DMS53 (cell line): Measurements from ENCODE around the gene ATAD3C.
"Not testable (repeated sequence)": the region's sequence is repeated elsewhere in the genome, so short reads cannot be mapped to it uniquely, and the experiment has no call there.

Source experiments
- DNase-seq: peaks from one replicate; lab custom pipeline; 2025; lab: John Stamatoyannopoulos, UW

ATAD3C gene

DNA sequence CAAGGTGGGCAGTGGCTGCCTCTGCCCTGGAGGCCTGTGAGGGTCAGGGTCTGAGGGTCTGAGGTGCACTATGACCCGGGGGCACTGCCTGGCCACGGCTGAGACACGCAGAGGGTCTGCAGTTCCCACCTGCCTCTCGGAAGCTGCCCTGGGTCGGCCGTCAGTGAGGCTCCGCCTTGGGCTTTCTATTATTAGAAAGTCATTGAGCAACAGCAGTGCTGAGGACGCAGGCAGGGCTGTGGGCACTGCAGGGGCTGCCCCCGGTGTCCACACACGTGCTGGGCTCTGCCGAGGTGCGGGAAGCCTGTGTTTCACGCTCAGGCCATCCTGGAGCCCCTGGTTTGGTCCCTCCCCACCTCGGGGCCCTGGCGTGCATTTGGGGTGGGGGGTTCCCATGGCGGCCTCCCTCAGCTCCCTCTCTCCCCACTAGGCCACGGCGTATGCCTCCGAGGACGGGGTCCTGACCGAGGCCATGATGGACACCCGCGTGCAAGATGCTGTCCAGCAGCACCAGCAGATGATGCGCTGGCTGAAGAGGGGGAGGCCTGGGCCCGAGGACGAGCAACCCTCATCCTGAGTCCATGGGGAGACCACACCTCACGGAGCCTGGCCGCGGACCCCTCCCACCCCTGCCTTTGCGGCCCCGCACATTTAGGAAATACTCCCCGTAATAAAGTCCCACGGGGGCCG, 59.4 kb downstream of the ATAD3C start:
- DNase-seq: not testable (repeated sequence)

DNA sequence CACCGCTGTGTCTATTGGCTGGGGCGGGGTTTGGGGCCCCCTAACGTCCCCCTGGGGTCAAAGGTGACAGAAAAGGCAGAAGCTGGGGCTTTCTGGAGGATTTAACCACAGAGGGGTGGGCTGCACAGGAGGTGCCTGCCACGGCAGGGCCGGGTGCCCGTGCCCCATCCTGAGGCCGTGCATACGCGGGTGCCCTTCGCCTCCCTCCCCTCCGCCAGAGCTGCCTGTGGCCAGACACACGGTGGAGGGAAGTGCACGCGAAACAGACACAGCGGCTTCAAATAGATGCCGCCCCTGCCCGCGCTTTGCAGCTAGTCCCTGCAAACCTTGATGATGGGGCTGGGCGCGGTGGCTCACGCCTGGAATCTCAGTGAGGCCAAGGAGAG, 60.0 kb downstream of the ATAD3C start:
- DNase-seq: not testable (repeated sequence)

DNA sequence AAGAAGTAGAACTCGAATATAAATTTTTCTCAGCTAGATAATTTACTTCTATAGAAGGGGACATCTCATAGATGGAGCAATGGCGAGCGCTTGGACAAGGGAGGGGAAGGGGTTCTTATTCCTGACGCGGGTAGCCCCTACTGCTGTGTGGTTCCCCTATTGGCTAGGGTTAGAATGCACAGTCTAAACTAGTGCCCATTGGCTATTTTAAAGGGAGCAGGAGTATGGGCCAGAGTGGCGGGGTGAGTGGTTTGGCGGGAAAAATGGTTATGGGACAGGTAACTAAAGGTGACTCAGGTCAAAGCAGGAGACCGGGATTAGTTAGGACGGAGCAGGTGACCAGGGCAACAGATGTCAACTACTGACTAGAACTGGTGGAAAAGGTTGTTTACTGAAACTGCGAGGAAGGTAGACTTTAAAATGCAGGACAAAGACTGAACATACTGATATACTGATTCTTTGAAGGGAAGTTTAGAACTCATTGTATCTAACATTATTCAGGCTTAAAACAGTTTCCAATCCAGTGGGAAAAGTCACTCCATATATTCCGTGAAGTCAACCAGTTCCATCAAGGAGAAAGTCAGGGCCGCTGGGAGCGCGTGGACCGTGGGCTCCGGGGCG, 61.5 kb downstream of the ATAD3C start:
- DNase-seq: peak; percentile 95

- DNase-seq: peak; percentile 99
Observed at GRCh38 chr1:1511533-1512285, 62.2 kb downstream of the ATAD3C start, which contains the start of gene ATAD3A. Gene ATAD3A, plus strand, starts transcription at chr1:1512162. Its CDS starts 107 bp downstream, at chr1:1512269.

DNA sequence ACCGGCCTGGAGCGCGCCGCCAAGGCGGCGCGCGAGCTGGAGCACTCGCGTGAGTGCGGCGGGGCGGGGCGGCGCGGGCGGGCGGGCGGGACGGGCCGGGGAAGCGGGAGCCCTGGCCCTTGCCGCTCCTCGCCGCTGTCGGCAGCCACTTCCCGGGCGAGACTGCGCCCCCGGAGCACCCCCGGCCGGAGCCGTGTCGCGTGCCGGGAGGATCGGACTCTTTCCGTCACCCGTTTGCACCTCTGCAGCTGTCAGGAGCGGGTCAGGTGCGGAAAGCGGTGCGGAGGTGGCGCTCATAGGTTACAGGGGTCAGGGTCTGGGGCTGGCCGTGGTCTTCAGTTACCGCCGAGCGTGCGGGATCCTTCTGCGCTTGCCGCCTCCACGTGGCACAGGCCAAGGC, 62.9 kb downstream of the ATAD3C start:
- peak; percentile 54 for DNase-seq

DNA sequence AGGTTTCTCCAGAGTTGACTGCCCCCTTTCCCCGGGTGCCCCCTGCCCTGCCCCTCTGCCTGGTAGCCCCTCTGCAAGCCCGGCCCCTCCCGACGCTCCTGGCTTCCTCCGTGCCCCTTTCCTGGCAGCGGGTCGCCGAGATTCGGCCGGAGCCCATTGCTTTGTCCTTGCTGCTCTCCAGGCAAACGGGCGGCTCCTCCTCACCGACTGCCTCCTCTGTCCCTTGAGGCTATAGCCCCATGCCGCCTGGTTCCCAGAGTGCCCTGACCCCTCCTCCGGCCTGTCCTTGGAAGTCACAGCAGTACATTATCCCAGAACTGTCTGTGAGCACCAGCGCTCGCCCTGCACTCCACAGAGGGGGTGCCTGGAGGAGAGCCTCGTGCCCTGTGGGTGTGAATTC, 64.2 kb downstream of the ATAD3C start:
- not testable (repeated sequence) for DNase-seq

- not testable (repeated sequence) for DNase-seq
Observed at GRCh38 chr1:1514376-1514775, 64.9 kb downstream of the ATAD3C start.

GRCh38 chr1:1516923-1517322, 67.4 kb downstream of the ATAD3C start:
- DNase-seq: not testable (repeated sequence)

DNA sequence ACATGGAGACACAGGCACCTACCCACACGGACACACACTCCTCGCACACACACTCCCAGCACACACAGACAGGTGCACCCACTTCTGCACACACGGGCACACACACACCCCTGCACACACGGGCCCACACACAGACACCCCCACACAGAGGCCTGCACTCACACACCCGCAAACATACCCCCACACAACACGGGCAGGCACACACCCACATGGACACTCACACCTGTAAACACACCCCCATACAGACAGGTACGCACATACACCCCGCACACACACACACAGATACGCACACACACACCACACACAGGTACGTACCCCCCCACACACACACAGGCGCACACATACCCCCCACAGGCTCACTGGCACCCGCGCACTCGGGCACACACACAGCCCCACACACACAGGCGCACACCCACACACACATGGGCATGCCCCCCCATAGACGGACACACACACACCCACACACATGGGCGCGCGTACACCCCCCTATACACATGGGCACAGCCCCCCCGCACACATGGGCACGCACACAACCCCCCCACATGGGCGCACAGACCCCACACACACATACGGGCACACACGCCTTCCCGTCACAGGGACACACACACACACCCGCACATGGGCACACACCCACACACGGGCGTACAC, 68.6 kb downstream of the ATAD3C start:
- no peak for DNase-seq

- not testable (repeated sequence) for DNase-seq
Observed at GRCh38 chr1:1518621-1519007, 69.1 kb downstream of the ATAD3C start.
